Measurements from ENCODE around the gene SUPT3H.

SUPT3H gene

DNA sequence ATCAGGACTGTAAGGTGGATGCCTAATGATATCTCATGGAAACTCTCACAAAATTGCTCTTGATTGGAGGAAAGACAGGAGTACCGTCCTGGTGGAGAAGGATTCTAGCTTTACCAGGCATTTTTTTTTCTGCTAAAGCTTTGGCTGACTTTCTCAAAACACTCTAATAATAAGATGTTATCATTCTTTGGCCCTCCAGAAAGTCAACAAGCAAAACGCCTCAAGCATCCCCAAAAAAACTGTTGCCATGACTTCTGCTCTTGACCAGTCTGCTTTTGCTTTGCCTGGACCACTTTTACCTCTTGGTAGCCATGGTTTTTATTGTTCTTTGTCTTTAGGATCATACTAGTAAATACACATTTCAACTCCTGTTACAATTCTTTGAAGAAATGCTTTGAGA is 105.1 kb downstream of the SUPT3H start:
- TF ChIP-seq, protein P1, sequence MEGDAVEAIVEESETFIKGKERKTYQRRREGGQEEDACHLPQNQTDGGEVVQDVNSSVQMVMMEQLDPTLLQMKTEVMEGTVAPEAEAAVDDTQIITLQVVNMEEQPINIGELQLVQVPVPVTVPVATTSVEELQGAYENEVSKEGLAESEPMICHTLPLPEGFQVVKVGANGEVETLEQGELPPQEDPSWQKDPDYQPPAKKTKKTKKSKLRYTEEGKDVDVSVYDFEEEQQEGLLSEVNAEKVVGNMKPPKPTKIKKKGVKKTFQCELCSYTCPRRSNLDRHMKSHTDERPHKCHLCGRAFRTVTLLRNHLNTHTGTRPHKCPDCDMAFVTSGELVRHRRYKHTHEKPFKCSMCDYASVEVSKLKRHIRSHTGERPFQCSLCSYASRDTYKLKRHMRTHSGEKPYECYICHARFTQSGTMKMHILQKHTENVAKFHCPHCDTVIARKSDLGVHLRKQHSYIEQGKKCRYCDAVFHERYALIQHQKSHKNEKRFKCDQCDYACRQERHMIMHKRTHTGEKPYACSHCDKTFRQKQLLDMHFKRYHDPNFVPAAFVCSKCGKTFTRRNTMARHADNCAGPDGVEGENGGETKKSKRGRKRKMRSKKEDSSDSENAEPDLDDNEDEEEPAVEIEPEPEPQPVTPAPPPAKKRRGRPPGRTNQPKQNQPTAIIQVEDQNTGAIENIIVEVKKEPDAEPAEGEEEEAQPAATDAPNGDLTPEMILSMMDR (IDR thresholded peaks at IDR 0.05; ENCODE audit: low read depth, low read length, missing control alignments), result no peak
- no peak for DNase-seq (ENCODE audit: low read depth)
- no peak overlapping the region for H3K4me3 ChIP-seq (ENCODE audit: low read depth, low read length)
- in situ Hi-C loops (cut with HindIII; ENCODE audit: low sequenced_read_pairs), result loop anchor here (5.0 kb wide), 1 partner anchor 85 kb away; no protein-coding TSS in a partner anchor

DNA sequence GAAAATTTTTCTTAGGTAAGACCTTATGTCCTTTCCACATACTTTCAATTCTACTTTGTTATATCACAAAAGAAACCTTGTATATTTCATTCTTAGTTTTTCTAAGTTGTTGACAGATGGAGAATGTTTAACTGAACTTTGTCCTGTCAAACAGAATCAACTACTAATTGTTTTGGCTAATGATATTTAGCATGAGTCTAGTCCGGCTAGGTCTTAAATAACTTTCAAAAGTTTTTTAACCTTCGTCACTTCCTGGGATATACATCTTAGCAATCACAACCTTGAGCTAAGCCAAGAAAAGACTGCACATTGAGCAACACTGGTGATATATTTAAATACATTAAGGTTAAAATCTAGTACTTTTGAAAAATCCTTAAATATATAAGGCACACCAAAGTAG is 112.5 kb downstream of the SUPT3H start:
- no peak for DNase-seq (ENCODE audit: low read depth)
- TF ChIP-seq, protein P1 (IDR thresholded peaks at IDR 0.05; ENCODE audit: low read depth, low read length, missing control alignments), result no peak
- H3K4me3 ChIP-seq (ENCODE audit: low read depth, low read length), result no peak overlapping the region
- in situ Hi-C loops (cut with HindIII; ENCODE audit: low sequenced_read_pairs), result no loop called here

DNA sequence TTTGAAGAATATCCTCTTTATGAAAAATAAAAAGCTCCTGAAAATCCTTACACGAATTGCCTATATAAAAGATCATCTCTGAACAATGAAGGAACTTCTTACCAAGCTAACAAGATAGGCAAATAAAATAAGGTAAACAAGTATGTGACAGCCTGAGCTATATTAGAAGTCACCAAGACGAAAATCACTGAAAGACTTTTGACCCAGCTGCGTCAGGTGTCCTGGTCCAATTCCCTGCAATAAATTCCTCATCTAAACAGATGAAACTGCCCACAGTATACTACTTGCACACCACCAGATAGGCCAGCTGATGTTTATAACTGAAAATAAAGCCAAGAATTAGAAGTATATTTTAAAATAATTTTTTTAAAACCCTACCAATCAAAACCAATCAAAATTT is 117.0 kb downstream of the SUPT3H start:
- no peak overlapping the region for H3K4me3 ChIP-seq (ENCODE audit: low read depth, low read length)
- TF ChIP-seq, protein P1 (IDR thresholded peaks at IDR 0.05; ENCODE audit: low read depth, low read length, missing control alignments), result no peak
- no peak for DNase-seq (ENCODE audit: low read depth)
- in situ Hi-C loops (cut with HindIII; ENCODE audit: low sequenced_read_pairs), result no loop called here

DNA sequence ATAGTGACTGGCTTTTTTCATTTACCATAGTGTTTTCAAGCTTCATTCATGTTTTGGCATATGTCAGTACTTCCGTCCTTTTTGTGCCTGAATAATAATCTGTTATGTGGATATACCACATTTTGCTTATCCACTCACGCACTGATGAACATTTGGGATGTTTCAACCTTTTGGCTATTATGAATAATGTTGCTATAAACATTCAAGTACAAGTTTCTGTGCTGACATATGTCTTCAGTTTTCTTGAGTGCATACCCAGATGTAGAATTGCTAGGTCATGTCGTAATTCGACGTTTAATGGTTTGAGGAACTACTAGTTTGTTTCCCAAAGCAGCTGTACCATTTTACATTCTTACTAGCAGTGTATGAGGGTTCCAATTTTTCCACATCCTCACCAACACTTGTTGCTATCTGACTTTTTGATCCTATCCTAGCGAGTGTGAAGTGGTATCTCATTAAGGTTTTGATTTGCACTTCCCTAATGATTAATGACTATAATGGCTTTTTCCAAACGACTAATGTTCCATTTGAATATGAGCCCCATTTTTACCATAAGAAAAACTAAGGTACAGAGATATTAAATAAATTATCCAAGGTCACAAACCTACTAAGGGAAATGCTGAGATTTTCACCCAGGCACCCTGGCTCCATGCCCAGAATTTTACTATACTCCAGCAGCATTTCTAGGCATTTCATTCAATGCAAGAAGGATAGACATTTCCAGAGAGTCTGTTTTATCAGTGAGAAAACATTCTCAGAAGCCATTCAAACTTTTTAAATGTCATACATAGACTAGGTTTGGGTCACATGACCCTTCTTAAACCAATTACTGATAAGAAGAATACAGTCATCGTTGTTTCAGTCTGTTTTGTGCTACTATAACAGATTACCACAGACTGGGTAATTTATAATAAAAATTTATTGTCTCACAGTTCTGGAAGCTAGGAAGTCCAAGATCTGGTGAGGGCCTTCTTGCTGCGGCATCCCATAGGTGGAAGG is 120.7 kb downstream of the SUPT3H start:
- in situ Hi-C loops (cut with HindIII; ENCODE audit: low sequenced_read_pairs), result no loop called here
- no peak for DNase-seq (ENCODE audit: low read depth)
- TF ChIP-seq, protein P1 (IDR thresholded peaks at IDR 0.05; ENCODE audit: low read depth, low read length, missing control alignments), result no peak
- H3K4me3 ChIP-seq (ENCODE audit: low read depth, low read length), result no peak overlapping the region

DNA sequence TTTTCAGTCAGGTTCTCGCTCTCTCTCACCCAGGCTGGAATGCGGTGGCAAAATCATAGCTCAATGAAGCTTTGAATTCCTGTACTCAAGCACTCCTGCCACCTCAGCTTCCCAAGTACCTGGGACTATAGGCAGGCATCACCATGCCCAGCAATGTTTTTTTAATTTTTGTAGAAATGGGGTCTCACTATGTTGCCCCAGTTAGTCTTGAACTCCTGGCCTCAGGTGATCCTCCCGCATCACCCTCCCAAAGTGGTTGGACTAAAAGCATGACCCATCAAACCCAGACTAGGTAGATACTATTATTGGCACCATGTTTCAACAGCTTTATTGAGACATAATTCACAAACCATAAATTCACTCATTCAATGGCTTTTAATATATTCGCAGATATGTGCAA is 122.3 kb downstream of the SUPT3H start:
- TF ChIP-seq, protein P1 (IDR thresholded peaks at IDR 0.05; ENCODE audit: low read depth, low read length, missing control alignments), result no peak
- no peak for DNase-seq (ENCODE audit: low read depth)
- H3K4me3 ChIP-seq (ENCODE audit: low read depth, low read length), result no peak overlapping the region
- in situ Hi-C loops (cut with HindIII; ENCODE audit: low sequenced_read_pairs), result no loop called here

DNA sequence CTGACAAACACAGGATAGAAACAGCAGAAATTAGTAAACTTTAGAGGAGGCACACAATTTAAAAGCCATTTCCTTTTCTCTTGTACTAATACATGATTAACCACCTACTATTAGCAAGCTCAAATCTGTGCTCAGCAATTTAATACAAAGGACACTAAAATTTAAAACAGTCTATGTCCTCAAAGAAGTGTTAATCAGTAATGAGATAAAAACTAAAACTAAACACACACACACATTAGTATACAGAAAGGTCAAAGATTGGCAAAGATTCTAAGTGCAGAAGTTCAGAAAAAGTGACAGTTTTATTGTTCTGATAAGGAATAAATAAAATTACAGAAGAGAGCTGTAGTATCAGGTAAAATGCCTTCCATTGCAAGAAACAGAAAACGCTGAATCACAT is 123.5 kb downstream of the SUPT3H start:
- TF ChIP-seq, protein P1 (IDR thresholded peaks at IDR 0.05; ENCODE audit: low read depth, low read length, missing control alignments), result no peak
- DNase-seq (ENCODE audit: low read depth), result no peak
- in situ Hi-C loops (cut with HindIII; ENCODE audit: low sequenced_read_pairs), result no loop called here
- no peak overlapping the region for H3K4me3 ChIP-seq (ENCODE audit: low read depth, low read length)

All from astrocyte of the cerebellum (primary cell).